Testis (tissue), 3 donors: ENCODE measurements around the gene CA12. TPM values are rescaled to one million over a fixed set of nuclear protein-coding genes. Genes with fewer than 3 reads are reported as not detected.
A peak's percentile ranks its signal among the peaks of the same experiment; 100 is the strongest.

Experiments used
- DNase-seq: peaks from one replicate; pipeline ENCODE4 v3.0.0-alpha.2; 2019
- H3K27ac ChIP-seq, 2 donors: fragments of 200-600 bp; sonication (generic); one replicate each; pipeline ENCODE4 v1.5.1; 2019
- H3K27me3 ChIP-seq: fragments of 200-600 bp; sonication (generic); one replicate; pipeline ENCODE4 v1.5.1; 2019
- H3K36me3 ChIP-seq: fragments of 200-600 bp; sonication (generic); one replicate; pipeline ENCODE4 v1.5.1; 2017; ENCODE audit warnings: low read depth; ENCODE audit errors: missing control alignments
- H3K4me1 ChIP-seq: fragments of 200-600 bp; sonication (generic); one replicate; pipeline ENCODE4 v1.5.1; 2019
- H3K4me3 ChIP-seq, 2 donors: fragments of 200-600 bp; sonication (generic); one replicate each; pipeline ENCODE4 v1.5.1; 2017 to 2019
- H3K9me3 ChIP-seq: fragments of 200-600 bp; sonication (generic); one replicate; pipeline ENCODE4 v1.5.1; 2017
- CTCF ChIP-seq, 3 experiments: fragments of 450-650 bp in 2 of 3; fragments of 200-600 bp in 1 of 3; sonication (generic) in 1 of 3; IDR thresholded peaks; one replicate each; pipeline ENCODE4 v1.5.1; 2016 to 2019; ENCODE audit warnings: antibody characterized with exemption in 3 of 3, mild to moderate bottlenecking in 2 of 3, moderate library complexity in 1 of 3
- POLR2A ChIP-seq: fragments of 450-650 bp; IDR thresholded peaks from one replicate; pipeline ENCODE4 v1.6.1; 2017; ENCODE audit warnings: antibody characterized with exemption, mild to moderate bottlenecking, moderate library complexity
- WGBS, 2 donors: methylation state at CpG; one replicate each; pipeline ENCODE4 v1.1.5; 2018; 5-methylcytosine and 5-hydroxymethylcytosine counted together
- intact Hi-C: fragments of 100-400 bp; cut with DNase I; formaldehyde crosslinking; loops from one replicate; pipeline ENCODE4 v1.15.1; 2023; ENCODE audit warnings: low total_unique reads
- polyA plus RNA-seq: library from polyadenylated mRNA; stranded (reverse); fragments of 350-450 nt; fragmentation: Illumina TruSeq; extraction: RNeasy Lipid Tissue Mini Kit (QIAGEN cat#74804); gene quantifications from one replicate; pipeline ENCODE4 v1.2.3, GENCODE V29; 2014; ENCODE audit warnings: low read depth, low replicate concordance; ENCODE audit not compliant: insufficient read depth
- total RNA-seq, 2 donors: library from RNA; depleted of rRNA; stranded (reverse); fragments of >200 nt; gene quantifications; one replicate each; pipeline ENCODE4 v1.2.3, GENCODE V29; 2016

The CA12 gene
- total and polyA plus RNA-seq, 3 donors from 2014 or later: 0.55 to 8.0 (median 0.68) TPM

GRCh38 chr15:63287109-63287508, 94.5 kb downstream of the CA12 start:
- TF ChIP-seq CTCF (IDR thresholded peaks at IDR 0.05) (no peak), POLR2A (no peak)
- WGBS, 2 donors: 87 to 89% methylated on average over 2 of the region's 2 CpGs
- Histone ChIP-seq H3K27me3 (no peaks in the 10 kb centered on the region), H3K27ac (no peak overlapping the region), H3K9me3 (no peaks in the 10 kb centered on the region), H3K4me3 (no peak overlapping the region), H3K4me1 (peaks cover 6% of the 10 kb centered on the region), H3K36me3 (no peaks in the 10 kb centered on the region)
- DNase-seq: no peak
- intact Hi-C loops: no loop called here

- Histone ChIP-seq H3K36me3 (no peaks in the 10 kb centered on the region), H3K9me3 (no peaks in the 10 kb centered on the region), H3K27me3 (no peaks in the 10 kb centered on the region), H3K4me1 (no peaks in the 10 kb centered on the region), H3K4me3 (no peak overlapping the region), H3K27ac (no peak overlapping the region)
- TF ChIP-seq CTCF (IDR thresholded peaks at IDR 0.05) (no peak), POLR2A (no peak)
- WGBS, 2 donors: 96 to 97% methylated on average over 6 of the region's 6 CpGs
- intact Hi-C loops: no loop called here
- DNase-seq: no peak
Observed at GRCh38 chr15:63284335-63284734, 97.3 kb downstream of the CA12 start.

- no peaks in the 10 kb centered on the region for H3K9me3 ChIP-seq
- 85 to 86% methylated on average over 9 of the region's 9 CpGs for WGBS, 2 donors
- no peak overlapping the region for H3K4me3 ChIP-seq
- H3K36me3 ChIP-seq: no peaks in the 10 kb centered on the region
- intact Hi-C loops: no loop called here
- TF ChIP-seq CTCF (IDR thresholded peaks at IDR 0.05): no peak
- no peak for TF ChIP-seq POLR2A
- no peak overlapping the region for H3K27ac ChIP-seq
- no peaks in the 10 kb centered on the region for H3K27me3 ChIP-seq
- no peak for DNase-seq
- H3K4me1 ChIP-seq: no peaks in the 10 kb centered on the region
Observed at GRCh38 chr15:63283126-63283525, 98.5 kb downstream of the CA12 start.

GRCh38 chr15:63277893-63278456, 103.7 kb downstream of the CA12 start:
- intact Hi-C loops: no loop called here
- H3K9me3 ChIP-seq: no peaks in the 10 kb centered on the region

More at GRCh38 chr15:63277893-63278456, 103.7 kb downstream of the CA12 start:
- WGBS, 2 donors: 2 to 4% methylated on average over 17 of the region's 17 CpGs
- H3K36me3 ChIP-seq: no peaks in the 10 kb centered on the region
- peak overlapping the region; percentile 88 to 94 for H3K27ac ChIP-seq
- H3K27me3 ChIP-seq: no peaks in the 10 kb centered on the region
- H3K4me1 ChIP-seq: no peaks in the 10 kb centered on the region
- peak; percentile 32 for DNase-seq
- peak overlapping the region; percentile 87 to 91 for H3K4me3 ChIP-seq
- TF ChIP-seq CTCF (IDR thresholded peaks at IDR 0.05): no peak
- TF ChIP-seq POLR2A: no peak
